OCI-LY7 (cell line): ENCODE measurements around the gene EPB41L4A. TPM values are rescaled to one million over a fixed set of nuclear protein-coding genes. Genes with fewer than 3 reads are reported as not detected.

Source experiments
- BruUV-seq: library from RNA; stranded (reverse); fragments of 400-500 nt; replicated peaks from 2 replicates; lab custom pipeline; 2021; lab: Mats Ljungman, UMichigan
- CTCF ChIA-PET: fragments of 300-600 bp; sonication (Branson Sonifier 250); formaldehyde crosslinking; loops from one replicate; lab custom pipeline; 2022; ENCODE audit warnings: antibody characterized with exemption; ENCODE audit not compliant: unreplicated experiment; lab: Charles Lee
- POLR2A ChIA-PET: fragments of 300-600 bp; sonication (Branson Sonifier 250); formaldehyde crosslinking; loops from one replicate; lab custom pipeline; 2022; ENCODE audit warnings: antibody characterized with exemption; lab: Charles Lee
- DNase-seq: peaks from one replicate; pipeline ENCODE4 v3.0.0-alpha.2; 2015; ENCODE audit warnings: low spot score
- H2AFZ ChIP-seq: fragments of 200-600 bp; sonication (generic), shearing (Covaris generic); 2 replicates; pipeline ENCODE4 v1.6.1; 2014; ENCODE audit warnings: mild to moderate bottlenecking, antibody characterized with exemption, low read length, moderate library complexity
- H3K27ac ChIP-seq: fragments of 200-600 bp; sonication (generic); 2 replicates; pipeline ENCODE4 v1.5.1; 2014; ENCODE audit warnings: mixed run types, low read depth, mild to moderate bottlenecking, moderate library complexity, low read length, inconsistent platforms; ENCODE audit not compliant: poor library complexity, severe bottlenecking
- H3K36me3 ChIP-seq: fragments of 200-600 bp; sonication (generic); 2 replicates; pipeline ENCODE4 v1.6.1; 2014; ENCODE audit warnings: mild to moderate bottlenecking, antibody characterized with exemption, low read length, moderate library complexity, mixed read lengths; ENCODE audit not compliant: insufficient read depth
- H3K4me1 ChIP-seq: fragments of 200-600 bp; sonication (generic); 2 replicates; pipeline ENCODE4 v1.5.1; 2014; ENCODE audit warnings: mild to moderate bottlenecking, low read length; ENCODE audit not compliant: insufficient read depth, poor library complexity, severe bottlenecking
- H3K4me2 ChIP-seq: fragments of 200-600 bp; sonication (generic); 2 replicates; pipeline ENCODE4 v1.6.1; 2014; ENCODE audit warnings: mild to moderate bottlenecking, low read length
- H3K4me3 ChIP-seq: fragments of 200-600 bp; sonication (generic); 2 replicates; pipeline ENCODE4 v1.5.1; 2014; ENCODE audit warnings: mild to moderate bottlenecking, low read depth, low read length; ENCODE audit not compliant: poor library complexity, severe bottlenecking
- H3K79me2 ChIP-seq: fragments of 200-600 bp; sonication (generic); 2 replicates; pipeline ENCODE4 v1.6.1; 2016; ENCODE audit warnings: low read depth, mild to moderate bottlenecking, low read length, moderate library complexity, mixed read lengths; ENCODE audit not compliant: insufficient read depth
- H3K9me2 ChIP-seq: fragments of 200-600 bp; sonication (generic); 2 replicates; pipeline ENCODE4 v1.6.1; 2016; ENCODE audit warnings: mild to moderate bottlenecking, low read length, mixed read lengths; ENCODE audit not compliant: insufficient read depth
- H3K9me3 ChIP-seq: fragments of 200-600 bp; sonication (generic); 2 replicates; pipeline ENCODE4 v1.6.1; 2014; ENCODE audit warnings: mild to moderate bottlenecking, mixed run types, low read length, mixed read lengths
- H4K20me1 ChIP-seq: fragments of 200-600 bp; sonication (generic); 2 replicates; pipeline ENCODE4 v1.6.1; 2014; ENCODE audit warnings: mild to moderate bottlenecking, antibody characterized with exemption, low read length, moderate library complexity, mixed read lengths; ENCODE audit not compliant: insufficient read depth
- EZH2phosphoT487 ChIP-seq: fragments of 200-600 bp; sonication (generic); IDR thresholded peaks from 2 replicates; pipeline ENCODE4 v1.6.1; 2018; ENCODE audit warnings: low read depth, borderline replicate concordance, mild to moderate bottlenecking, mixed run types, antibody characterized with exemption, low read length, moderate library complexity, mixed read lengths
- intact Hi-C: fragments of 100-400 bp; cut with micrococcal nuclease; formaldehyde crosslinking; loops from one replicate; pipeline ENCODE4 v1.10.0; 2022; ENCODE audit not compliant: unreplicated experiment
- total RNA-seq, 2 experiments: library from RNA; depleted of rRNA in 1 of 2; stranded (reverse); fragments of >200 nt in 1 of 2; shearing (Covaris generic) in 1 of 2; gene quantifications; 2 replicates each; pipeline ENCODE4 v1.2.3, GENCODE V29; 2014 to 2022
- TF ChIP-seq, protein P1 (sequence below): fragments of 200-600 bp; sonication (generic); conservative IDR thresholded peaks from 2 replicates; pipeline ENCODE4 v1.5.1; 2014; ENCODE audit warnings: mild to moderate bottlenecking, antibody characterized with exemption, low read length, moderate library complexity, mixed read lengths

EPB41L4A gene
- total RNA-seq, 2 experiments from 2014 or later, result 0.03 TPM; not detected in 1

DNA sequence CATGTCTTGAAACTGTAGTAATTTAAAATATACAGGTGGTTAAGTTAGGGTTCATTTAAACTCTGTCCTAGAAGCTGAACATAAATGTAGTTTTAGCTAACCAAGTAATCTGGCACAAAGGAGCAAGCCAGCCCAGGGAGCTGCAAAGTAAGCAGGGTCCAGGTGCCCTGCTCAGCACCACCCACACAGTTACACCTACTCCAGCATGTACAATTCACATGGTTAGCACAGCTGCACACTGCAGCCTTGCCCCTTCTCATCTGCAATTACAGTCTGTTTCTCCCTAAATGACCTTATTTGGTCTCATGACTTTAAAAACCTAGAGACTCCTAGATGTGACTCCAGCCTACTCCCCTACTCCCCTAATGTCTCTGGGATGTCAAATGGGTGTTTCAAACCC, 128.4 kb downstream of the EPB41L4A start:
- Histone ChIP-seq H3K79me2 (no peaks in the 10 kb centered on the region), H3K4me3 (no peak overlapping the region), H3K9me2 (no peaks in the 10 kb centered on the region), H3K4me1 (no peaks in the 10 kb centered on the region), H4K20me1 (no peaks in the 10 kb centered on the region), H3K4me2 (no peak overlapping the region), H3K36me3 (no peaks in the 10 kb centered on the region), H3K27ac (no peak overlapping the region), H2AFZ (no peak overlapping the region), H3K9me3 (no peaks in the 10 kb centered on the region)
- ChIA-PET POLR2A (interaction anchor here (0.7 kb wide), 1 partner anchor 295 kb away, joined by 3 read pairs; no protein-coding TSS in a partner anchor), CTCF (no interaction called here)
- no peak for TF ChIP-seq EZH2phosphoT487
- TF ChIP-seq, protein P1, sequence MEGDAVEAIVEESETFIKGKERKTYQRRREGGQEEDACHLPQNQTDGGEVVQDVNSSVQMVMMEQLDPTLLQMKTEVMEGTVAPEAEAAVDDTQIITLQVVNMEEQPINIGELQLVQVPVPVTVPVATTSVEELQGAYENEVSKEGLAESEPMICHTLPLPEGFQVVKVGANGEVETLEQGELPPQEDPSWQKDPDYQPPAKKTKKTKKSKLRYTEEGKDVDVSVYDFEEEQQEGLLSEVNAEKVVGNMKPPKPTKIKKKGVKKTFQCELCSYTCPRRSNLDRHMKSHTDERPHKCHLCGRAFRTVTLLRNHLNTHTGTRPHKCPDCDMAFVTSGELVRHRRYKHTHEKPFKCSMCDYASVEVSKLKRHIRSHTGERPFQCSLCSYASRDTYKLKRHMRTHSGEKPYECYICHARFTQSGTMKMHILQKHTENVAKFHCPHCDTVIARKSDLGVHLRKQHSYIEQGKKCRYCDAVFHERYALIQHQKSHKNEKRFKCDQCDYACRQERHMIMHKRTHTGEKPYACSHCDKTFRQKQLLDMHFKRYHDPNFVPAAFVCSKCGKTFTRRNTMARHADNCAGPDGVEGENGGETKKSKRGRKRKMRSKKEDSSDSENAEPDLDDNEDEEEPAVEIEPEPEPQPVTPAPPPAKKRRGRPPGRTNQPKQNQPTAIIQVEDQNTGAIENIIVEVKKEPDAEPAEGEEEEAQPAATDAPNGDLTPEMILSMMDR, result no peak
- intact Hi-C loops, result no loop called here
- DNase-seq, result no peak
- no TSS peak for BruUV-seq

DNA sequence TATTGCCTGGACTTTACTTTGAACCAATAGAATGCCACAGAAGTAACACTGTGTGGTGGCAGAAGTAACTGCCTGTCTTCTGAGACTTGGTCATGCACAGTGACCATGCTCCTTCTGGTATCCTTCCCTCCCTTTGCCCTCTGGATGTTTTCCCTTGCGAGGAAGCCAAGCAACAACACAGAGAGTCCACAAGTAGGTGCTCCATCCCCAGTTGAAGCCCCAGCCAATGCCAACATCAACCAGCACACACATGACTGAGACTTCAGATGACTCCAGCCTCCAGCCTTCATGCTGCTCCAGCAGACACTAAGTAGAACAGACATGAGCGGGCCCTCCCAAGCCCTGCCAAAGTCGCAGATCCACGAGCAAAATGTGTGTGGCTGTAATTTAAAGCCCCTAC, 129.6 kb downstream of the EPB41L4A start:
- no peaks in the 10 kb centered on the region for H3K4me1 ChIP-seq
- no peak for DNase-seq
- H3K9me3 ChIP-seq, result no peaks in the 10 kb centered on the region
- no TSS peak for BruUV-seq
- no peaks in the 10 kb centered on the region for H3K36me3 ChIP-seq
- CTCF ChIA-PET, result no interaction called here
- no peak overlapping the region for H2AFZ ChIP-seq
- no peaks in the 10 kb centered on the region for H3K79me2 ChIP-seq
- intact Hi-C loops, result no loop called here
- H3K9me2 ChIP-seq, result no peaks in the 10 kb centered on the region
- H3K4me3 ChIP-seq, result no peak overlapping the region
- TF ChIP-seq EZH2phosphoT487, result no peak
- TF ChIP-seq, protein P1, result no peak
- POLR2A ChIA-PET, result no interaction called here
- H3K4me2 ChIP-seq, result no peak overlapping the region
- H3K27ac ChIP-seq, result no peak overlapping the region
- no peaks in the 10 kb centered on the region for H4K20me1 ChIP-seq
